Astrocyte (in vitro differentiated cells and primary cell): ENCODE data around the gene TIGAR.

Source experiments
- CTCF ChIP-seq: IDR thresholded peaks from 2 replicates; pipeline ENCODE4 v1.5.1; 2011; ENCODE audit warnings: low read depth, mild to moderate bottlenecking, inconsistent platforms, low read length, moderate library complexity; ENCODE audit not compliant: insufficient read depth
- EZH2 ChIP-seq: IDR thresholded peaks from 2 replicates; pipeline ENCODE4 v1.6.1; 2012; ENCODE audit warnings: mild to moderate bottlenecking, low read length, inconsistent platforms; ENCODE audit not compliant: insufficient read depth

- TF ChIP-seq CTCF (no peak), EZH2 (no peak)
Measured at GRCh38 chr12:4277857-4278256, 43.2 kb upstream of the TIGAR start.
